Endothelial cell (in vitro differentiated cells): ENCODE results near the gene EXOC3L4. TPM values are rescaled to one million over a fixed set of nuclear protein-coding genes. Genes with fewer than 3 reads are reported as not detected.

Experiments
- DNase-seq: peaks from one replicate; pipeline ENCODE4 v3.0.0; 2021; ENCODE audit warnings: low spot score
- H3K27ac Mint-ChIP-seq: one replicate; pipeline ENCODE4 v1.8.0; 2021; ENCODE audit warnings: mixed read lengths, inconsistent platforms; ENCODE audit not compliant: unreplicated experiment
- H3K27me3 Mint-ChIP-seq: one replicate; pipeline ENCODE4 v1.8.0; 2021; ENCODE audit warnings: mild to moderate bottlenecking, moderate library complexity, mixed read lengths, inconsistent platforms; ENCODE audit not compliant: unreplicated experiment
- H3K36me3 Mint-ChIP-seq: one replicate; pipeline ENCODE4 v1.8.0; 2021; ENCODE audit warnings: mild to moderate bottlenecking, low read depth, mixed read lengths, inconsistent platforms; ENCODE audit not compliant: unreplicated experiment
- H3K4me1 Mint-ChIP-seq: one replicate; pipeline ENCODE4 v1.8.0; 2021; ENCODE audit warnings: mild to moderate bottlenecking, mixed read lengths, inconsistent platforms; ENCODE audit not compliant: unreplicated experiment
- H3K4me3 Mint-ChIP-seq: one replicate; pipeline ENCODE4 v1.8.0; 2021; ENCODE audit warnings: mild to moderate bottlenecking, mixed read lengths, inconsistent platforms; ENCODE audit not compliant: unreplicated experiment
- H3K9me3 Mint-ChIP-seq: one replicate; pipeline ENCODE4 v1.8.0; 2021; ENCODE audit warnings: mixed read lengths, inconsistent platforms; ENCODE audit not compliant: unreplicated experiment
- total RNA-seq: library from RNA; stranded (reverse); fragmentation: NEBNext Ultra II Directional; extraction: Animal tissue kit (Norgen Biotek cat#: 25700); gene quantifications from one replicate; pipeline ENCODE4 v1.2.1, GENCODE V29; 2021; ENCODE audit not compliant: unreplicated experiment
- TF ChIP-seq, protein P1 (sequence below): fragments of 200-600 bp; sonication (generic); IDR thresholded peaks from one replicate; pipeline ENCODE4 v1.5.0; 2021; ENCODE audit warnings: antibody characterized with exemption; ENCODE audit not compliant: unreplicated experiment

Gene EXOC3L4
- total RNA-seq, 1 donor from 2014 or later: not detected

- peak overlapping the region; percentile 93 for H3K4me3 Mint-ChIP-seq
- peak overlapping the region; percentile 67 for H3K27ac Mint-ChIP-seq
- no peak for DNase-seq
- peaks cover 7% of the 10 kb centered on the region for H3K27me3 Mint-ChIP-seq
- peaks cover 15% of the 10 kb centered on the region for H3K36me3 Mint-ChIP-seq
- TF ChIP-seq, protein P1, sequence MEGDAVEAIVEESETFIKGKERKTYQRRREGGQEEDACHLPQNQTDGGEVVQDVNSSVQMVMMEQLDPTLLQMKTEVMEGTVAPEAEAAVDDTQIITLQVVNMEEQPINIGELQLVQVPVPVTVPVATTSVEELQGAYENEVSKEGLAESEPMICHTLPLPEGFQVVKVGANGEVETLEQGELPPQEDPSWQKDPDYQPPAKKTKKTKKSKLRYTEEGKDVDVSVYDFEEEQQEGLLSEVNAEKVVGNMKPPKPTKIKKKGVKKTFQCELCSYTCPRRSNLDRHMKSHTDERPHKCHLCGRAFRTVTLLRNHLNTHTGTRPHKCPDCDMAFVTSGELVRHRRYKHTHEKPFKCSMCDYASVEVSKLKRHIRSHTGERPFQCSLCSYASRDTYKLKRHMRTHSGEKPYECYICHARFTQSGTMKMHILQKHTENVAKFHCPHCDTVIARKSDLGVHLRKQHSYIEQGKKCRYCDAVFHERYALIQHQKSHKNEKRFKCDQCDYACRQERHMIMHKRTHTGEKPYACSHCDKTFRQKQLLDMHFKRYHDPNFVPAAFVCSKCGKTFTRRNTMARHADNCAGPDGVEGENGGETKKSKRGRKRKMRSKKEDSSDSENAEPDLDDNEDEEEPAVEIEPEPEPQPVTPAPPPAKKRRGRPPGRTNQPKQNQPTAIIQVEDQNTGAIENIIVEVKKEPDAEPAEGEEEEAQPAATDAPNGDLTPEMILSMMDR: no peak
- peaks cover 37% of the 10 kb centered on the region for H3K4me1 Mint-ChIP-seq
- no peaks in the 10 kb centered on the region for H3K9me3 Mint-ChIP-seq
These were observed 36.1 kb upstream of the EXOC3L4 start for GRCh38 chr14:103058164-103059055.

DNA sequence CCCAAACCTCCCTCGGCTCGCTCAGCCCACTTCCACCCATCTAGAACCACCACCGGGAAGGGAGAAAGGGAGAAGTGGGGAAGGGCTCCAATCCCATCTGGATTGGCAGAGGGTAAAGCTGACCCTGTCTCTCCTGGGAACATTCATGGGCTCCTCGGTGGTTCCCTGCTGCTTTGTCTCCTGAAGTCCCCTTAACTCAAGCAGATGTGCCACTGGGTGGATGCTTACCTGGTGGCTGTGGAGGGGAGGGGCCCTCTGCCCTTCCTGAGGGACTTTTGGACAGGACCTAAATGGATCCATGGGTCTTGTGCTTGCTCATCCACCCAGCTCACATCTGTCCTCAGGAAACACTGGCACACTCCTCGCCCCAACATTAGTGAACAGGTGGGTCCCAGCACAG lies 35.0 kb upstream of the EXOC3L4 start:
- H3K4me1 Mint-ChIP-seq: peaks cover 40% of the 10 kb centered on the region
- H3K27ac Mint-ChIP-seq: no peak overlapping the region
- H3K9me3 Mint-ChIP-seq: no peaks in the 10 kb centered on the region
- peaks cover 13% of the 10 kb centered on the region for H3K36me3 Mint-ChIP-seq
- TF ChIP-seq, protein P1: no peak
- H3K4me3 Mint-ChIP-seq: no peak overlapping the region
- H3K27me3 Mint-ChIP-seq: peaks cover 7% of the 10 kb centered on the region
- DNase-seq: no peak

- H3K36me3 Mint-ChIP-seq: peaks cover 4% of the 10 kb centered on the region
- peaks cover 10% of the 10 kb centered on the region for H3K27me3 Mint-ChIP-seq
- no peak overlapping the region for H3K27ac Mint-ChIP-seq
- no peak overlapping the region for H3K4me3 Mint-ChIP-seq
- no peak for DNase-seq
- H3K4me1 Mint-ChIP-seq: peaks cover 32% of the 10 kb centered on the region
- H3K9me3 Mint-ChIP-seq: no peaks in the 10 kb centered on the region
- TF ChIP-seq, protein P1: no peak
These were observed 33.0 kb upstream of the EXOC3L4 start for GRCh38 chr14:103061482-103061976.

DNA sequence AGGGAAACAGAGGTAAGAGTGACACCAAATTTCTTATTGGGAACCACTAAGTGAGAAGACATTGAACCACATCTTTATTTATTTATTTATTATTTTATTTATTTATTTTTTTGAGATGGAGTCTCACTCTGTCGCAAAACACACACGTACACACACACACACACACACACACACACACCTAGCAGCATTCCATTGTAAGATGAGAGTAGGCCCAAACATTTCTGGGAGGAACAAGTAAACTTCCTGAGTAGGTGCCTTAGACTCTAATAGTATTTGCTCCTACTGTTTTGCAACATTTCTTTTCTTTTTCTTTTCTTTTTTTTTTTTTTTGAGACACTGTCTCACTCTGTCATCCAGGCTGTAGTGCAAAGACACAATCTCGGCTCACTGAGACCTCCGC lies 30.1 kb upstream of the EXOC3L4 start:
- Mint-ChIP-seq H3K36me3 (no peaks in the 10 kb centered on the region), H3K4me3 (no peak overlapping the region), H3K27me3 (peaks cover 4% of the 10 kb centered on the region), H3K9me3 (no peaks in the 10 kb centered on the region), H3K4me1 (peaks cover 24% of the 10 kb centered on the region), H3K27ac (no peak overlapping the region)
- TF ChIP-seq, protein P1: no peak
- no peak for DNase-seq

- Mint-ChIP-seq H3K27ac (no peak overlapping the region), H3K4me1 (peaks cover 19% of the 10 kb centered on the region), H3K9me3 (no peaks in the 10 kb centered on the region), H3K36me3 (no peaks in the 10 kb centered on the region), H3K27me3 (peaks cover 4% of the 10 kb centered on the region), H3K4me3 (no peak overlapping the region)
- TF ChIP-seq, protein P1: no peak
- DNase-seq: no peak
These were observed 29.5 kb upstream of the EXOC3L4 start for GRCh38 chr14:103064978-103065377.
